ENCODE data around the gene G6PD. TPM values are rescaled to one million over a fixed set of nuclear protein-coding genes. Genes with fewer than 3 reads are reported as not detected.
A peak's percentile ranks its signal among the peaks of the same experiment; 100 is the strongest.

G6PD gene
- total RNA-seq, 1 experiment from 2014 or later = 68.7 TPM

DNA sequence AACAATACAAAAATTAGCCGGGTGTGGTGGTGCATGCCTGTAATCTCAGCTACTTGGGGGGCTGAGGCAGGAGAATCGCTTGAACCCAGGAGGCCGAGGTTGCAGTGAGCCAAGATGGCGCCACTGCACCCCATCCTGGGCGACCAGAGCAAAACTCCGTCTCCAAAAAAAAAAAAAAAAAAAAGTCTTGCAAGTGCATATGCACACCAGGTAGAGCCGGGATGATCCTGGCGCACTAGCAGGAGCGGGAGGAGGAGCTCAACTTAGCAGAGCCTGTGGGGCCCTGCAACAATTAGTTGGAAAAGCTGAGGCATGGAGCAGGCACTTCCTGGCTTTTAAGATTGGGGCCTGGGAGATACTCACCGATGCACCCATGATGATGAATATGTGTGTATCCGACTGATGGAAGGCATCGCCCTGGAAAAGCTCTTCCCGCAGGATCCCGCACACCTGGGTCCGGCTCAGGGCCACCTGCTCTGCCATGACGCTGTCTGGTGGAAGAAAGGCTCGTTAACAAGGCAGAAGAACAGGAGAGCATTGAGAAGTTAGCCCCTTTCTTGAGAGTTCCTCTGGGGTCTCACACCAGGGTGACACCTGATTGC lies 872 bp downstream of the G6PD start:
- Histone ChIP-seq H3K27ac (ENCODE audit: insufficient read length, low read depth, low read length) (no peak overlapping the region), H3K56ac (ENCODE audit: insufficient read length, low read depth, low read length) (no peak overlapping the region), H3K14ac (ENCODE audit: insufficient read depth, low read length) (no peak overlapping the region), H3K27me3 (ENCODE audit: insufficient read depth, low read length) (no peaks in the 10 kb centered on the region), H3K4me1 (ENCODE audit: insufficient read depth, low read length) (no peaks in the 10 kb centered on the region), H2AFZ (ENCODE audit: low read length) (no peak overlapping the region), H4K20me1 (ENCODE audit: control insufficient read depth, insufficient read depth, insufficient read length) (no peaks in the 10 kb centered on the region), H3K23ac (ENCODE audit: insufficient read length, low read depth, low read length) (no peak overlapping the region), H3K4me2 (ENCODE audit: insufficient read depth, insufficient read length, low read length) (peak overlapping the region; percentile 25), H4K91ac (ENCODE audit: insufficient read length, low read depth, low read length) (no peak overlapping the region), H3K9ac (ENCODE audit: extremely low read depth, insufficient read length, low read length) (no peak overlapping the region), H3T11ph (ENCODE audit: low read length) (no peak overlapping the region), H2BK120ac (ENCODE audit: low read depth, low read length, poor library complexity, severe bottlenecking) (no peak overlapping the region), H3K23me2 (ENCODE audit: insufficient read length, low read depth, low read length, poor library complexity, severe bottlenecking) (peaks cover 6% of the 10 kb centered on the region), H4K8ac (replicated peaks; ENCODE audit: insufficient read length, low read depth, low read length) (no peak overlapping the region), H2BK20ac (ENCODE audit: low read depth, low read length, poor library complexity, severe bottlenecking) (no peak overlapping the region), H4K5ac (ENCODE audit: insufficient read length, low read depth, low read length) (no peak overlapping the region), H3K79me1 (ENCODE audit: insufficient read depth, low read depth, low read length, poor library complexity, severe bottlenecking) (no peaks in the 10 kb centered on the region), H3K4ac (ENCODE audit: low read depth, low read length) (no peak overlapping the region), H3K18ac (ENCODE audit: insufficient read length, low read depth, low read length) (no peak overlapping the region), H3K9me3 (ENCODE audit: control insufficient read depth, low read depth, low read length) (peaks cover 47% of the 10 kb centered on the region), H2BK12ac (ENCODE audit: insufficient read length, low read depth, low read length) (no peak overlapping the region), H2BK5ac (ENCODE audit: insufficient read length, low read length) (no peak overlapping the region), H3K79me2 (ENCODE audit: insufficient read depth, low read length) (peaks cover 3% of the 10 kb centered on the region; the same call in 1 of the 2 replicates), H2BK15ac (ENCODE audit: low read depth, low read length) (no peak overlapping the region), H2AK5ac (ENCODE audit: insufficient read length, low read length) (no peak overlapping the region)
- peak overlapping the region; percentile 73 to 83 for H3K4me3 Mint-ChIP-seq
- H3K36me3 Mint-ChIP-seq (ENCODE audit: insufficient read depth in 1 of 3, low read depth in 3 of 3) = peaks cover 22 to 48% (median 48%) of the 10 kb centered on the region in 3 experiments
- H3K27me3 Mint-ChIP-seq (ENCODE audit: low read depth) = no peaks in the 10 kb centered on the region; the same call in none of the 2 replicates
- H3K4me1 Mint-ChIP-seq = peaks cover 4 to 12% of the 10 kb centered on the region in 2 experiments
- TF ChIP-seq, protein P1, sequence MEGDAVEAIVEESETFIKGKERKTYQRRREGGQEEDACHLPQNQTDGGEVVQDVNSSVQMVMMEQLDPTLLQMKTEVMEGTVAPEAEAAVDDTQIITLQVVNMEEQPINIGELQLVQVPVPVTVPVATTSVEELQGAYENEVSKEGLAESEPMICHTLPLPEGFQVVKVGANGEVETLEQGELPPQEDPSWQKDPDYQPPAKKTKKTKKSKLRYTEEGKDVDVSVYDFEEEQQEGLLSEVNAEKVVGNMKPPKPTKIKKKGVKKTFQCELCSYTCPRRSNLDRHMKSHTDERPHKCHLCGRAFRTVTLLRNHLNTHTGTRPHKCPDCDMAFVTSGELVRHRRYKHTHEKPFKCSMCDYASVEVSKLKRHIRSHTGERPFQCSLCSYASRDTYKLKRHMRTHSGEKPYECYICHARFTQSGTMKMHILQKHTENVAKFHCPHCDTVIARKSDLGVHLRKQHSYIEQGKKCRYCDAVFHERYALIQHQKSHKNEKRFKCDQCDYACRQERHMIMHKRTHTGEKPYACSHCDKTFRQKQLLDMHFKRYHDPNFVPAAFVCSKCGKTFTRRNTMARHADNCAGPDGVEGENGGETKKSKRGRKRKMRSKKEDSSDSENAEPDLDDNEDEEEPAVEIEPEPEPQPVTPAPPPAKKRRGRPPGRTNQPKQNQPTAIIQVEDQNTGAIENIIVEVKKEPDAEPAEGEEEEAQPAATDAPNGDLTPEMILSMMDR (conservative IDR thresholded peaks at IDR 0.05) = no peak
- H3K27ac Mint-ChIP-seq = peak overlapping the region in 2 of 3 experiments; percentile 39 to 71; a peak in 2 of 7 replicates
- H3K9me3 Mint-ChIP-seq = peaks cover 58 to 73% of the 10 kb centered on the region in 2 experiments
- no CpG with 5 or more reads among the region's 17 CpGs for WGBS (ENCODE audit: extremely low coverage, insufficient read length, low lambda C conversion rate)
- no peak for DNase-seq

Data from H9 (cell line).